GM21423 (cell line): Measurements from ENCODE around the gene OGFOD2.

Experiments
- ATAC-seq: cut with Tn5 transposase; IDR thresholded peaks from one replicate; pipeline ENCODE4 v1.9.1; 2021; ENCODE audit warnings: mild to moderate bottlenecking, moderate library complexity; ENCODE audit not compliant: unreplicated experiment

OGFOD2 gene

GRCh38 chr12:122951406-122951805 is 23.6 kb upstream of the OGFOD2 start:
- ATAC-seq, result no peak

DNA sequence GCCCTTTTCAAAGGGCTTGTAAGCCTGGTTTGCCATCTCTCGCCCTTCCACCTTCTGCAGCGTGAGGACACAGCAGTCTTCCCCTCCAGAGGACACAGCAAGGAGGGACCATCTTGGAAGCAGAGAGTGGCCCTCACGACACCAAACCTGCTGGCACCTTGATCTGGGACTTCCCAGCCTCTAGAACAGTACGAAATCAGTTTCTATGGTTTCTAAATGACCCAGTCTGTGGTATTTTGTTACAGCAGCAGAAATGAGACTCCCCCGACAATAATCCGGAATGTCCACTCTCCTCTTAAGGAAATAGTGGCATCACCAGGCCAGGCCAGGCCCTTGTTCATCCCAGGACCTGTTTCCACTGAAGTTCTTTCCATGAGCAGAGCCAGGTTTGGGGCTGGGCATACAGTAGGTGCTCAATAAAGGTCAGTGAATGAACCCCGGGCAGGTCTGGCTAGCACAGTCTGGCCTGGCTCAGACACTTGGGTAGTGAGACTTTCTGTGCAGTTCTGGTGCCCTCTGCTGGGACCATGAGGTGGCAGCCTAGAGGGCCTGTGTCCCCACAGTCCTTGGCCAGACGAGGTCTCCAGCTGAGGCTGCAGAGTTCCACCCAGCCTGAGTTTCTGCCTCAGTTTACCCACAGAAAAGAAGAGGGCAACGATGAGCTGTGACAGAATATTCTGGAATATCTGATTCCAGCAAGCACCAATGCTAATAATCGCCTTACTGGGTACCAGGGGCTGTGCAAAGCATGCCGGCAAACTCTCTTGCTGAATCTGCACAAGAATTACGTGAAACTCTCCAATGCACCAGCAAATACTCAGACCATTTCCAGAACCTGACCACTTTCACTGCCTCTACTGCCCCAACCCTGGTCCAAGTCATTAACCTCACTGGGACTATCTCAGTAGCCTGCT is 22.8 kb upstream of the OGFOD2 start:
- peak; percentile 72 for ATAC-seq

- no peak for ATAC-seq
These were observed 19.9 kb upstream of the OGFOD2 start for GRCh38 chr12:122955156-122955555.

GRCh38 chr12:122956035-122956434 is 19.0 kb upstream of the OGFOD2 start:
- no peak for ATAC-seq

- ATAC-seq, result no peak
These were observed 16.7 kb upstream of the OGFOD2 start for GRCh38 chr12:122958198-122958888.

- ATAC-seq, result no peak
These were observed 15.4 kb upstream of the OGFOD2 start for GRCh38 chr12:122959566-122960192.

GRCh38 chr12:122960193-122960569 is 14.9 kb upstream of the OGFOD2 start:
- no peak for ATAC-seq

DNA sequence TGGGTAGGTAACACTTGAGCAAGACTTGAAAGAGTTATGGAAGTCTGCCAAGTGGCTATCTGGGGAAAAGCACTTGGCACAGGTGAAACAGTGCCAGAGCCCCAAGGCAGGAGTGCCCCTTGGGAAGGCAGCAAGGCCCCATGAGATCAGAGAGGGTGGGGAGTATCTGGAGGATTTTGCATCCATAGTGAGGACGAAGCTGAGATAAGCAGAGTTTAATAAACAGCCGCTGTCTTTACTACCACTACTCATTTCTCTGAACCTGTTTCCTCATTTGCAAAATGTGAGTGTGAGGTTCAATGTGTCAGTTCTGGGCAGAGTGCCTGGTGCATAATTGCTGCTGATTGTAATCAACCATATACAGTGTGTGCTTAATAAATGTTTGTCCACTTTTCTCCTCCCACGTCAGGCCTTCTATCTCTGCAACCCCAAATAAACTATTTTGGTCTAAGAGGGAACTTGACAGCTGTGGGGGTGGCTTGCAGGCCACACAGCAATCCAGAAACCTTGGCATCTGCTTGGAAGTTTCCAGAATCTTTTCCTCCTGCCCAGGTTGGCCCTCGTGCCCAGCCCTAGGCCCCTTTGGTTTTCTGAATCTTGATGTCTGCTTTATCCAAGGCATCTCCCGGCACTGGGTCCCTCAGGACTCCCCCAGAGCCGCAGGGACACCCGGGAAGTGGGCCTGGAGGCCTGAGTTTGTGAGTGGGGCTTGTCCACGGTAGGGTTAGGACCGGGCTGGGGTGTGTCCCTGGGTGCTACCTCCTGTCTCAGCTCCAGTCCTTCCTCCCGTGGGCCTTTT is 13.3 kb upstream of the OGFOD2 start:
- no peak for ATAC-seq

GRCh38 chr12:122963941-122964265 is 11.1 kb upstream of the OGFOD2 start:
- no peak for ATAC-seq

DNA sequence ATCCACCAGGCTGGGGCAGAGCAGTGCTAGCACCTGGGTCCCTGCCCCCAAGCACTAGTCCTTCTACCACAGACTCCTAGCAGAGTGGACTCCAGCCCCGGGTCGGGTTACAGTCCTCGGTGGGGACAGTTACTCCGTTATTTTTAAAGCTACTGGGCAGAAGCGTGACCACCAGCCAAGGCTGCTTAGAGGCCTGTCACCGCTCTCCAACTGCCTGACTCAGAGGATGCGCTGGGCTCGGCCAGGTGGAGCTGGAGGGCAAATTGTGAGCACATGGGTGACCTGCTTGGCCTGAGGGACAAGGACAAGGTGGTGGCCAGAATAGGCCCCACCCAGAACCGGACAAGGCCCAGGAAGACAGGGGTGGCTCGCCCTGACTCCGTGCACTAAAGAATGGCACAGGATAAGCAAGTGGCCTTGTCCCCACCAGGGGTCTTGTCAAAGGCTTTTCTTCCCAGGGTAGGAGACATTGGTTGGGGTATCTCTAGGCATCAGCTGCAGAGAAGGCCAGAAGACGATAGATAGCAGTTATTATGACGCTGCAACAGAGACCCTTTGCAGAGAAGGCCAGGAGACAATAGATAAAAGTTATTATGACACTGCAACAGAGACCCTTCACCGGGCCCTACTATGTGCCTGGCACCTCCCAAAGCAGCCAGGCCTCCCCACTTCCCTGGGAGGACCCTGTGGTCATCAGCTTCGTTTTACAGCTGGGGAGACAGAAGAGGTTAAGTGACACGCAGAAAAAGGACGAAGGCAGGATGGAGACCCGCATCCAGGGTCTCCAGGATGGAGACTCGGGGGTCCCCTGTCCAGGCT is 10.4 kb upstream of the OGFOD2 start:
- ATAC-seq, result no peak

GRCh38 chr12:122965321-122965751 is 9.7 kb upstream of the OGFOD2 start:
- ATAC-seq, result no peak

DNA sequence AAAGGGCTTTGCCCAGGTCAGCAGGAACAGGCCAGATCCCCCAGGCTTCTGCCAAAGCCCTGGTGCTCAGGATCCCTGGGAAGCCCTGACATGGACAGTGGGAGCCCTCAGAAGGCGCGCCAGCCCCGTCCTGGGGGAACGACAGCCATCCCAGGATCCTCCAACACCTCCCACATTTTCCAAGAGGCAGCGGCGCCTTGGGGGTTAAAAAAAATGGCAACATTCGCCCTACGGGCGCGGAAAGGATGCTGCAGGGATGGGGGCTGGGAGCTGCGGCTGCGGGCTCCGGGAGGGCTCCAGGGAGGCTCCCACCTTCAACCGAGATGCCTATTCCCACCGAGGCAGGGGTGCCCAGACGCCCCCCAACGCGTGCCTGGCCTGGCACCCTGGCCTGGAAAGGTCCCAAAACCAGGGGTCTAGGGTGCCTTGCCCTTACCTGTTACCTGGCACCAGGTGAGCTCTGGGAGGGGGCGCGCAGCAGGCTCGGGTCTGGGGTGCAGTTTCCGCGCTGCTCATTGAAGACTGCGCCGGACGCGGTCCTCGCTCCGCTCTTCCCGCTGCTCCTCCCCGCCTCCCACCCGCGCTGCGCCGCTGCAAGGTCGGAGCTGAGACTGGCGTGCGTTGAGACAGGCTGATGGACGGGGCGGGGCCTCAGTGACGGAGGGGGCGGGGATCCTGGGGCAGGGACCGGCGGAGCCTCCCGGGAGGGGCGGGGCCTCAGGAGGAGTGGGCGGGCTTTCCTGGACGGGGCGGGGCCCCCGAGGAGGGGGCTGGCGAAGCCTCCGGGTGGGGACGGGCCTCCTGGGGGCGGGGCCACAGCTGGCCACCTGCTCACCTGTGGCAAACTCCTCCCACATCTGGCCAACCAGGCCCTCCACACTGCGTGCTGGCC is 8.9 kb upstream of the OGFOD2 start, which contains the start of gene ABCB9:
ABCB9 (minus strand) TSS at position 613 of the 892 bp plus-strand sequence. CDS start 6,228 bp downstream, outside the sequence.
- ATAC-seq, result peak; percentile 61

DNA sequence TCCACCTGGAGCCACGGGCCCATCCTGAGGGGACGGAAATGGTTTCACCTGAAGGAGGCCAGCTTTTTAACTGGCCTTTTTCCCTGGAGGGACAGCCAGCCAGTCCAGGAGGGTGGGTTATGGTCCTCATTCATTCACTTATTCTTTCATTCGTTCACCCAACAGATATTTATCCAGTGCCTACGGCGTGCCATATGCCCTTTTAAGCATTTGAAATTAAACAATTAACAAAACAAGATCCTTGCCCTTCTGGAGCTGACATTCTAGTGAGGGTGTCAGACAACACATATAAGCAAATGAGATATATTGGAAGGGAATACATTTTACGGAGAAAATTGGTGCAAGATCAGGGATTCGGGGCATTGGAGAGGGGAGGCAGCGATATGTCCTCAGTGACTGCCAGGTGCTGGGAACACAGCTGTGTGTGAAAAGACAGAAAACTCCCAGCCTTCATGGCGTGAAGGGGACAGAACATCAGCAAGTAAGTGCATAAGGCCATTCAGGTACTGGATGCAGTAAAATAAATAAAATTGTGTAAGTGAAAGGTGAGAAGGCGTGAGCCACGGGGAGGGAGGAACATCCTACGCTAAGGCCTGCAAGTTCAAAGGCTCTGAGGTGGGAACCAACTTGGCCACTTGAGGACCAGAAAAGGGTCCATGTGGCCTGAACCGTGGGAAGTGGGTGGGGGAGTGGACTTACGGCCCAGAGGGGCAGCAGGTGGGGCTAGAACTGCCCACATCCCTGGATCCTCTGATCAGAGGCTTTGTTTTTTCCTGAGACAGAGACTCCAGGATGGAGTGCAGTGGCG is 8.1 kb upstream of the OGFOD2 start:
- ATAC-seq, result no peak

DNA sequence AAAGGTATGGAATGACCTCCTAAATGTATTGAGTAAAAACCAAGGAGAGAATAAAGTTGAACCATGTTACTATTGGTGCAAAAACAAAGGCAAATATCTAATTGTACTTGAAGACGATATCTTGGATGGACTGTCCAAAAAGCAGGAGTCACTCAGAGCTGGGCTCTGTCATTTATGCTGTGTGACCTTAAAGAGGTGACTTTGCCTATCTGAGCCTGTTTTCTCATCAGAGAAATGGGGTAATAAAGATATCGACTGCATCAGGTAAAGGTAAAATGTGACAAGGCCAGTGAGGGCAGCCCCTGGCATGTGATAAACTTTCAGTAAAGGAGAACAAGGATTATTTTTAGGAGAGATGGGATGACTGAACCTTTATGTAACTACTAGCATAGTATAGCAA is 6.9 kb upstream of the OGFOD2 start:
- no peak for ATAC-seq

- no peak for ATAC-seq
These were observed 5.4 kb upstream of the OGFOD2 start for GRCh38 chr12:122969676-122970075.

- peak; percentile 78 for ATAC-seq
These were observed 661 bp upstream of the OGFOD2 start for GRCh38 chr12:122974274-122974891.

- ATAC-seq, result no peak
These were observed 975 bp downstream of the OGFOD2 start for GRCh38 chr12:122975790-122976647.
